ENCODE data around the gene PLCH2.

PLCH2 gene

GRCh38 chr1:2435746-2436355, 40.2 kb upstream of the PLCH2 start:
- no peak for TF ChIP-seq EZH2phosphoT487 (IDR thresholded peaks at IDR 0.05; ENCODE audit: borderline replicate concordance, low read length)
- no peaks in the 10 kb centered on the region for H3K9me3 ChIP-seq (ENCODE audit: control insufficient read depth, insufficient read depth, low read length)
- H4K20me1 ChIP-seq (ENCODE audit: control insufficient read depth, insufficient read depth, low read depth, low read length) = no peaks in the 10 kb centered on the region
- H3K79me2 ChIP-seq (ENCODE audit: control insufficient read depth, low read length) = no peaks in the 10 kb centered on the region
- H3F3A ChIP-seq (ENCODE audit: control insufficient read depth, insufficient read depth) = no peaks in the 10 kb centered on the region
- no peak overlapping the region for H3K27ac ChIP-seq (ENCODE audit: low read depth, low read length)
- no peak overlapping the region for H3K4me3 ChIP-seq (ENCODE audit: low read length)
- H3K27me3 ChIP-seq (ENCODE audit: control insufficient read depth, low read length) = no peaks in the 10 kb centered on the region
- H3K4me1 ChIP-seq (ENCODE audit: control insufficient read depth, low read length) = no peaks in the 10 kb centered on the region
- no peaks in the 10 kb centered on the region for H3K9me2 ChIP-seq (replicated peaks; ENCODE audit: control insufficient read depth, low read length)
- no peak overlapping the region for H3K4me2 ChIP-seq (ENCODE audit: low read length)
- H3K36me3 ChIP-seq (ENCODE audit: control insufficient read depth, low read length) = no peaks in the 10 kb centered on the region

DNA sequence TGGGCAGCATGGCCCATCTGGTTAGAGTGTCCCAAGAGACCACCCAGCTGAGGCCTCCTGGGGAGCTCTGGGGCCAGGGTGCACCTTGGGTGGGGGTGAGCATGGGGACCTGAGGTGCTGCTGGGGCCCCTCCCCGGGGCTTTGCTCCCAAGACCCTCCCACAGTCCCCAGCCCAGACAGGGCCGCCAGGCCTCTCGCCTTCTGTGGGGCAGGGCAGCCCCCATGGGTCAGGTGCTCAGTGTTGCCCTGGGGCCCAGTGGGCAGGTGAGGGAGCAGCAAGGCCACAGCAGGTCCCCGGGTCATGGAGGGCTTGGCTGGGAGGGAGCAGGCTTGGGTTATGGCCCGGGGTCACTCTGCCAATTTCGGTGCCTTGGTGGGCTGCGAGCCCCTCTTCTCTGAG, 39.2 kb upstream of the PLCH2 start:
- H4K20me1 ChIP-seq (ENCODE audit: control insufficient read depth, insufficient read depth, low read depth, low read length) = no peaks in the 10 kb centered on the region
- H3K9me2 ChIP-seq (replicated peaks; ENCODE audit: control insufficient read depth, low read length) = no peaks in the 10 kb centered on the region
- no peaks in the 10 kb centered on the region for H3K27me3 ChIP-seq (ENCODE audit: control insufficient read depth, low read length)
- no peaks in the 10 kb centered on the region for H3K9me3 ChIP-seq (ENCODE audit: control insufficient read depth, insufficient read depth, low read length)
- no peak for TF ChIP-seq EZH2phosphoT487 (IDR thresholded peaks at IDR 0.05; ENCODE audit: borderline replicate concordance, low read length)
- no peak for TF ChIP-seq CTCF (IDR thresholded peaks at IDR 0.05; ENCODE audit: low read depth, low read length, poor library complexity, severe bottlenecking)
- no peak overlapping the region for H3K4me2 ChIP-seq (ENCODE audit: low read length)
- no peak overlapping the region for H3K27ac ChIP-seq (ENCODE audit: low read depth, low read length)
- no peak overlapping the region for H3K4me3 ChIP-seq (ENCODE audit: low read length)
- H3F3A ChIP-seq (ENCODE audit: control insufficient read depth, insufficient read depth) = no peaks in the 10 kb centered on the region
- H3K4me1 ChIP-seq (ENCODE audit: control insufficient read depth, low read length) = no peaks in the 10 kb centered on the region
- no peaks in the 10 kb centered on the region for H3K79me2 ChIP-seq (ENCODE audit: control insufficient read depth, low read length)
- H3K36me3 ChIP-seq (ENCODE audit: control insufficient read depth, low read length) = no peaks in the 10 kb centered on the region

DNA sequence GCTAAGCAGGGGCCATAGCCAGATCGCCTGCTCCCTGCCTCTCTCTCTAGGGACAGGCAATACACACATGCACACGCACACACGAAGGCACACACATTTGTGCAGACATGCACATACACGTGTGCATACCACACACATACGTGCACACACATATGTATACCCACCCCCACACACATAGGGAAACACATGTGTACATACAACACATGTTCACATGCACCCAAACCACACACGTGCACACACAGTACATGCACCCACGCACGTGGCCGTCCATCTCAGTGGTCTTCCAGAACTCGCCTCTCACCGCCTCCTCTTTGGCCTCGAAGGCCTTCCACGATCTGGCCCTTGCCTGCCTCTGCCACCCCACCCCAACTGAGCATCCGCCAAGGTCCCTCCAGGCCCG, 38.5 kb upstream of the PLCH2 start:
- Histone ChIP-seq H3K9me2 (replicated peaks; ENCODE audit: control insufficient read depth, low read length) (no peaks in the 10 kb centered on the region), H3K9me3 (ENCODE audit: control insufficient read depth, insufficient read depth, low read length) (no peaks in the 10 kb centered on the region), H3K79me2 (ENCODE audit: control insufficient read depth, low read length) (no peaks in the 10 kb centered on the region), H3K4me3 (ENCODE audit: low read length) (no peak overlapping the region), H3K36me3 (ENCODE audit: control insufficient read depth, low read length) (no peaks in the 10 kb centered on the region), H3F3A (ENCODE audit: control insufficient read depth, insufficient read depth) (no peaks in the 10 kb centered on the region), H3K4me2 (ENCODE audit: low read length) (no peak overlapping the region), H3K27me3 (ENCODE audit: control insufficient read depth, low read length) (no peaks in the 10 kb centered on the region), H4K20me1 (ENCODE audit: control insufficient read depth, insufficient read depth, low read depth, low read length) (no peaks in the 10 kb centered on the region), H3K4me1 (ENCODE audit: control insufficient read depth, low read length) (no peaks in the 10 kb centered on the region), H3K27ac (ENCODE audit: low read depth, low read length) (no peak overlapping the region)
- no peak for TF ChIP-seq EZH2phosphoT487 (IDR thresholded peaks at IDR 0.05; ENCODE audit: borderline replicate concordance, low read length)
- no peak for TF ChIP-seq CTCF (IDR thresholded peaks at IDR 0.05; ENCODE audit: low read depth, low read length, poor library complexity, severe bottlenecking)

DNA sequence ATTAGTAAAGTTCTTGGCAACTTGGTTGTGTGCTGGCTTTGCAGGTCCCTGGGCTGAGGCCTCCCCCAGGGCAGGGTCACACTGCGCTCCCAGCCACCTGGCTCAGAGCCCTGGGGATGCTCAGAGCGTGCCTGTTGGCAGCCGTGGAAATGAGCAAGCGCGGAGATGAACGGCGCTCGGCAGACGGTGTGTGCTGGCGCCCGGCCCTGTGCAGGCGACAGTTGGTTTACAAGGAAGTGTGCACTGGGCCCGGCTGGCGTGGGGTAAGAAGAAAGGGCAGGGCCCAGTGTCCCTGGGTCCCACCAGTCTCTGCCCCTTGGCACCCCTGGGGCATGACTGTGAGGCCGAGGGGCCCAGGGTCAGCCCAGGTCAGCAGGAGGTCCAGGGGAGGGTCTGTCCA, 38.1 kb upstream of the PLCH2 start:
- H3K9me2 ChIP-seq (replicated peaks; ENCODE audit: control insufficient read depth, low read length) = no peaks in the 10 kb centered on the region
- H3K4me1 ChIP-seq (ENCODE audit: control insufficient read depth, low read length) = no peaks in the 10 kb centered on the region
- no peaks in the 10 kb centered on the region for H3K9me3 ChIP-seq (ENCODE audit: control insufficient read depth, insufficient read depth, low read length)
- TF ChIP-seq EZH2phosphoT487 (IDR thresholded peaks at IDR 0.05; ENCODE audit: borderline replicate concordance, low read length) = no peak
- TF ChIP-seq CTCF (IDR thresholded peaks at IDR 0.05; ENCODE audit: low read depth, low read length, poor library complexity, severe bottlenecking) = no peak
- no peak overlapping the region for H3K4me3 ChIP-seq (ENCODE audit: low read length)
- no peaks in the 10 kb centered on the region for H3F3A ChIP-seq (ENCODE audit: control insufficient read depth, insufficient read depth)
- no peaks in the 10 kb centered on the region for H3K27me3 ChIP-seq (ENCODE audit: control insufficient read depth, low read length)
- H3K36me3 ChIP-seq (ENCODE audit: control insufficient read depth, low read length) = no peaks in the 10 kb centered on the region
- H3K4me2 ChIP-seq (ENCODE audit: low read length) = no peak overlapping the region
- H3K27ac ChIP-seq (ENCODE audit: low read depth, low read length) = no peak overlapping the region
- no peaks in the 10 kb centered on the region for H3K79me2 ChIP-seq (ENCODE audit: control insufficient read depth, low read length)
- H4K20me1 ChIP-seq (ENCODE audit: control insufficient read depth, insufficient read depth, low read depth, low read length) = no peaks in the 10 kb centered on the region

Measured in DOHH2 (cell line).